Peyer's patch (tissue), 4 donors: ENCODE data around the gene CBLN1. TPM values are rescaled to one million over a fixed set of nuclear protein-coding genes. Genes with fewer than 3 reads are reported as not detected.

ENCODE experiments used
- DNase-seq, 3 donors: peaks; one replicate each; pipeline ENCODE4 v3.0.0-alpha.2; 2017 to 2019
- H3K27ac ChIP-seq, 4 donors: fragments of 200-600 bp; sonication (generic); one replicate each; pipeline ENCODE4 v1.5.1; 2016 to 2019
- H3K27me3 ChIP-seq, 2 donors: fragments of 200-600 bp; sonication (generic); one replicate each; pipeline ENCODE4 v1.5.1; 2019
- H3K36me3 ChIP-seq, 3 donors: fragments of 200-600 bp; sonication (generic); one replicate each; pipeline ENCODE4 v1.5.1; 2016 to 2019
- H3K4me1 ChIP-seq, 4 donors: fragments of 200-600 bp; sonication (generic); one replicate each; pipeline ENCODE4 v1.5.1; 2016 to 2019
- H3K4me3 ChIP-seq, 4 donors: fragments of 200-600 bp; sonication (generic); 1 replicate in 3 of 4; 2 replicates in 1 of 4; pipeline ENCODE4 v1.5.1; 2016 to 2019; ENCODE audit warnings: mild to moderate bottlenecking in 1 of 4
- H3K9me3 ChIP-seq, 4 donors: fragments of 200-600 bp; sonication (generic); one replicate each; pipeline ENCODE4 v1.5.1; 2016 to 2019; ENCODE audit warnings: mild to moderate bottlenecking in 1 of 4
- POLR2A ChIP-seq, 2 donors: fragments of 450-650 bp; IDR thresholded peaks; one replicate each; pipeline ENCODE4 v1.5.1; 2017; ENCODE audit warnings: antibody characterized with exemption in 2 of 2, mild to moderate bottlenecking in 2 of 2, moderate library complexity in 2 of 2
- total RNA-seq, 4 donors: library from RNA; depleted of rRNA; stranded (reverse); fragments of >200 nt; gene quantifications; one replicate each; pipeline ENCODE4 v1.1.0, GENCODE V29; 2016
- TF ChIP-seq, protein P1 (sequence below), 6 experiments: fragments of 450-650 bp in 4 of 6; fragments of 200-600 bp in 2 of 6; sonication (generic) in 1 of 6; IDR thresholded peaks; one replicate each; pipeline ENCODE4 v1.5.1; 2017 to 2019; ENCODE audit warnings: antibody characterized with exemption in 6 of 6, mild to moderate bottlenecking in 3 of 6, moderate library complexity in 1 of 6

CBLN1 gene
- total RNA-seq, 4 donors from 2014 or later, result 2.1 TPM; not detected in 3

GRCh38 chr16:49271363-49271762 is 10.3 kb downstream of the CBLN1 start:
- no peak for DNase-seq
- H3K9me3 ChIP-seq, result no peaks in the 10 kb centered on the region
- TF ChIP-seq POLR2A (IDR thresholded peaks at IDR 0.05), result no peak
- TF ChIP-seq, protein P1, sequence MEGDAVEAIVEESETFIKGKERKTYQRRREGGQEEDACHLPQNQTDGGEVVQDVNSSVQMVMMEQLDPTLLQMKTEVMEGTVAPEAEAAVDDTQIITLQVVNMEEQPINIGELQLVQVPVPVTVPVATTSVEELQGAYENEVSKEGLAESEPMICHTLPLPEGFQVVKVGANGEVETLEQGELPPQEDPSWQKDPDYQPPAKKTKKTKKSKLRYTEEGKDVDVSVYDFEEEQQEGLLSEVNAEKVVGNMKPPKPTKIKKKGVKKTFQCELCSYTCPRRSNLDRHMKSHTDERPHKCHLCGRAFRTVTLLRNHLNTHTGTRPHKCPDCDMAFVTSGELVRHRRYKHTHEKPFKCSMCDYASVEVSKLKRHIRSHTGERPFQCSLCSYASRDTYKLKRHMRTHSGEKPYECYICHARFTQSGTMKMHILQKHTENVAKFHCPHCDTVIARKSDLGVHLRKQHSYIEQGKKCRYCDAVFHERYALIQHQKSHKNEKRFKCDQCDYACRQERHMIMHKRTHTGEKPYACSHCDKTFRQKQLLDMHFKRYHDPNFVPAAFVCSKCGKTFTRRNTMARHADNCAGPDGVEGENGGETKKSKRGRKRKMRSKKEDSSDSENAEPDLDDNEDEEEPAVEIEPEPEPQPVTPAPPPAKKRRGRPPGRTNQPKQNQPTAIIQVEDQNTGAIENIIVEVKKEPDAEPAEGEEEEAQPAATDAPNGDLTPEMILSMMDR (IDR thresholded peaks at IDR 0.05), result no peak
- H3K36me3 ChIP-seq, result no peaks in the 10 kb centered on the region
- no peaks in the 10 kb centered on the region for H3K4me1 ChIP-seq
- no peak overlapping the region for H3K27ac ChIP-seq
- H3K27me3 ChIP-seq, result peaks cover 0 to 18% of the 10 kb centered on the region in 2 donors
- no peak overlapping the region for H3K4me3 ChIP-seq

DNA sequence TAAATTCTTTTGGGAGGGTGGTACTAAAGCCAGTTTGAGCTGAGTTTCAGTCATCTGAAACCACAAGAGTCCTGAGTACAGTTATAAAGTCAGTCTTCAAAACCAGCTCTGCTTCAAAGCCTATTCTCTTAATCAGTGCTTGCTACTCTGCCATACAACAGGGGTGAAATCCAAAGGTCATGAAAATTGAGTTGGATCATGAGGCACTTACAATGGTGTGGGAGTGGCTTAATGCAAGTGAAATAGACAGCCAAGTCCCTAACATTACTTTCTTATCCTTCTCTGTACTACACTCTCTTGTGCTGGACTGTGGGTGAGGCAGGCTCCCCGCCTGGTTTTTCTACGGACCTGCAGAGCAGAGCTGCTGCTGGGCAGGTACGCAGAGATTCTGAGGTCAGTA is 12.4 kb downstream of the CBLN1 start:
- Histone ChIP-seq H3K4me3 (no peak overlapping the region), H3K27me3 (no peaks in the 10 kb centered on the region), H3K4me1 (no peaks in the 10 kb centered on the region), H3K36me3 (no peaks in the 10 kb centered on the region), H3K9me3 (no peaks in the 10 kb centered on the region), H3K27ac (no peak overlapping the region)
- DNase-seq, result no peak
- TF ChIP-seq, protein P1 (IDR thresholded peaks at IDR 0.05), result no peak
- TF ChIP-seq POLR2A (IDR thresholded peaks at IDR 0.05), result no peak

GRCh38 chr16:49268667-49269066 is 13.0 kb downstream of the CBLN1 start:
- Histone ChIP-seq H3K4me3 (no peak overlapping the region), H3K4me1 (no peaks in the 10 kb centered on the region), H3K27me3 (no peaks in the 10 kb centered on the region), H3K9me3 (no peaks in the 10 kb centered on the region), H3K27ac (no peak overlapping the region), H3K36me3 (no peaks in the 10 kb centered on the region)
- TF ChIP-seq, protein P1 (IDR thresholded peaks at IDR 0.05), result no peak
- no peak for TF ChIP-seq POLR2A (IDR thresholded peaks at IDR 0.05)
- DNase-seq, result no peak

- H3K9me3 ChIP-seq, result no peaks in the 10 kb centered on the region
- no peak overlapping the region for H3K4me3 ChIP-seq
- H3K36me3 ChIP-seq, result no peaks in the 10 kb centered on the region
- H3K27ac ChIP-seq, result no peak overlapping the region
- no peaks in the 10 kb centered on the region for H3K27me3 ChIP-seq
- no peak for TF ChIP-seq POLR2A (IDR thresholded peaks at IDR 0.05)
- TF ChIP-seq, protein P1 (IDR thresholded peaks at IDR 0.05), result no peak
- H3K4me1 ChIP-seq, result no peaks in the 10 kb centered on the region
- no peak for DNase-seq
Measured at GRCh38 chr16:49262501-49262900, 19.1 kb downstream of the CBLN1 start.

DNA sequence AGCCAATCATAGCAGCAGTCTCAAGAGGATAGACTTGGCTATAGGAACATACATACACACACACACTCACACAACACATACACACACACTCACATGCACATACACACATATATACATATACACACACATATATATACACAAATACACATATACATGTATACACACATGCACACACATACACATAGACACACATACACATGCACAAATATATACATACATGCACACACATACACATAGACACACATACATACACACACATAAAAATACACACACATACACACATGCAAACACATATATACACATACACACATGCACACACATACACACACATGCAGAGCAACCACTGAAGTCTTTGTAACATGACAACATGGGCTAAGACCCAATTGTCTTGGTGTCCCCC is 19.7 kb downstream of the CBLN1 start:
- H3K27ac ChIP-seq, result no peak overlapping the region
- no peaks in the 10 kb centered on the region for H3K9me3 ChIP-seq
- no peaks in the 10 kb centered on the region for H3K27me3 ChIP-seq
- H3K36me3 ChIP-seq, result no peaks in the 10 kb centered on the region
- TF ChIP-seq, protein P1 (IDR thresholded peaks at IDR 0.05), result no peak
- no peak for TF ChIP-seq POLR2A (IDR thresholded peaks at IDR 0.05)
- H3K4me3 ChIP-seq, result no peak overlapping the region
- H3K4me1 ChIP-seq, result no peaks in the 10 kb centered on the region
- no peak for DNase-seq

DNA sequence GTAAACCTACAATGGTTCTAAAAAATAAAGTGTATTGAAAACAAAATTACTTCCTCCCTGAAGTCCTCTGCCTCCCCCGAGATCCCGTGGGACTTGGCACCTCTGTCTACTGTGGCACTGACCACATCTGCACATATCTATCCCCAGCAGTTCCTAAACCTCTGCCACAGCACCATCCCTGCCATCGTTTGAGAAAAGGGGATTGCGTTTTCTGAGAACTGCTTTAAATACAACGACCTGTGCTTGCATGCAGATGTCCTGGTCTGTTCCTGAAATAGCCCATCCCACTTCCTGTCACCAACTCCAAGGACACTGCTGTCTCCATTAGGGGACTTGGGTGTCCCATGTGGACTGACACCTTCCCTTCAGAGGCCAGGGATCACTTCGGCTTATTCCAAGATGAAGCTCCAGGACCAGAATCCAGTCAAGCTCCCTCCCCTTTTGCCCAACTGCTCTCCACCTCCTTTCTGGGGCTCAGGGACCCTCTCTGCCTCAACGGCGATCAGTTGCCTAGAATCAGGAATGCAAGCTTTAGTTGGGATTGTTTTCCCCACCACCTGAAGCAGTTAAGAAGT is 20.6 kb downstream of the CBLN1 start:
- no peaks in the 10 kb centered on the region for H3K9me3 ChIP-seq

More for the DNA sequence above, 20.6 kb downstream of the CBLN1 start:
- no peaks in the 10 kb centered on the region for H3K27me3 ChIP-seq
- H3K36me3 ChIP-seq, result no peaks in the 10 kb centered on the region
- no peak overlapping the region for H3K27ac ChIP-seq
- H3K4me3 ChIP-seq, result no peak overlapping the region
- H3K4me1 ChIP-seq, result no peaks in the 10 kb centered on the region
- TF ChIP-seq, protein P1 (IDR thresholded peaks at IDR 0.05), result no peak
- no peak for TF ChIP-seq POLR2A (IDR thresholded peaks at IDR 0.05)
- no peak for DNase-seq
